OCI-LY3 (cell line): Measurements from ENCODE around the gene RAPSN.

Experiments used
- H2AFZ ChIP-seq: fragments of 200-600, 300-600 bp; shearing (Covaris generic); 2 replicates; pipeline ENCODE4 v1.6.0; 2014; ENCODE audit warnings: antibody characterized with exemption, low read depth, low read length
- H3K27ac ChIP-seq: fragments of 200-600, 300-600 bp; sonication (generic); 2 replicates; pipeline ENCODE4 v1.5.1; 2014; ENCODE audit warnings: mild to moderate bottlenecking, low read length, moderate library complexity, mixed read lengths
- H3K27me3 ChIP-seq: fragments of 200-600, 300-600 bp; sonication (generic); 2 replicates; pipeline ENCODE4 v1.6.1; 2014; ENCODE audit warnings: low read depth, low read length, mixed read lengths
- H3K36me3 ChIP-seq: fragments of 200-600, 300-600 bp; sonication (generic); replicated peaks from 2 replicates; pipeline ENCODE3; 2014; ENCODE audit warnings: low read depth, low read length, mixed read lengths
- H3K4me1 ChIP-seq: fragments of 300-600, 200-600 bp; sonication (generic); 2 replicates; pipeline ENCODE4 v1.6.1; 2014; ENCODE audit warnings: low read length, mixed read lengths
- H3K4me2 ChIP-seq: fragments of 200-600, 300-600 bp; sonication (generic); 2 replicates; pipeline ENCODE4 v1.6.1; 2014; ENCODE audit warnings: low read length, mixed read lengths
- H3K4me3 ChIP-seq: fragments of 300-600, 200-600 bp; sonication (generic); 2 replicates; pipeline ENCODE4 v1.5.1; 2014; ENCODE audit warnings: antibody characterized with exemption, mild to moderate bottlenecking, low read length, moderate library complexity
- H3K79me2 ChIP-seq: fragments of 300-600, 200-600 bp; shearing (Covaris generic); 2 replicates; pipeline ENCODE4 v1.6.1; 2014; ENCODE audit warnings: mild to moderate bottlenecking, low read length, mixed read lengths
- H3K9ac ChIP-seq: fragments of 300-600, 200-600 bp; shearing (Covaris generic); 2 replicates; pipeline ENCODE4 v1.6.0; 2014; ENCODE audit warnings: mild to moderate bottlenecking, low read length, moderate library complexity
- H3K9me3 ChIP-seq: fragments of 200-600, 300-600 bp; shearing (Covaris generic); 2 replicates; pipeline ENCODE4 v1.6.1; 2014; ENCODE audit warnings: low read length, mixed read lengths; ENCODE audit not compliant: insufficient read depth
- H4K20me1 ChIP-seq: fragments of 200-600, 300-600 bp; sonication (generic); 2 replicates; pipeline ENCODE4 v1.6.1; 2016; ENCODE audit warnings: low read length, mixed read lengths; ENCODE audit not compliant: insufficient read depth
- CTCF ChIP-seq: fragments of 200-600, 300-600 bp; sonication (generic); IDR thresholded peaks from 2 replicates; pipeline ENCODE4 v1.5.1; 2014; ENCODE audit warnings: antibody characterized with exemption, low read length, low read depth
- EZH2phosphoT487 ChIP-seq: fragments of 200-600 bp; shearing (Covaris generic); IDR thresholded peaks from 2 replicates; pipeline ENCODE4 v1.6.1; 2018; ENCODE audit warnings: antibody characterized with exemption, mixed run types, low read depth

RAPSN gene

DNA sequence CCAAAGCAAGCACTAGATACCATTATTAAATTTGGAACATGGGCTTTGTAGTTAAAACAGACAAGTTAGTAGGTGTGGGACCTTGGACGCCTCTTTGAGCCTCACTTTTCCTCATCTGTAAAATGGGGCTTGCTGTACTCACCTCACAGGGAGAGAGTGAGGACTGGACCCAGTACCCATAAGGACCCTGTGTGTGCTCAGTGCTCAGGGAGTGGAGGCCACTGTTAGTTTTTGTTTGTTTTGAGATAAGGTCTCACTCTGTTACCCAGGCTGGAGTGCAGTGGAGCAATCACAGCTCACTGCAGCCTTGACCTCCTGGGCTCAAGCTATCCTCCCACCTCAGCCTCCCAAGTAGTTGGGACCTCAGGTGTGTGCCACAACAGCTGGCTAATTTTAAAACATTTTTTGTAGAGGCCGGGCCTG is 8.9 kb downstream of the RAPSN start:
- no peak overlapping the region for H3K9ac ChIP-seq
- no peaks in the 10 kb centered on the region for H3K79me2 ChIP-seq
- no peaks in the 10 kb centered on the region for H3K27me3 ChIP-seq
- no peaks in the 10 kb centered on the region for H3K9me3 ChIP-seq
- H3K36me3 ChIP-seq, result no peaks in the 10 kb centered on the region
- H3K4me1 ChIP-seq, result no peaks in the 10 kb centered on the region
- TF ChIP-seq EZH2phosphoT487 (no peak), CTCF (no peak)
- no peak overlapping the region for H3K4me2 ChIP-seq
- H2AFZ ChIP-seq, result no peak overlapping the region
- no peak overlapping the region for H3K4me3 ChIP-seq
- H3K27ac ChIP-seq, result no peak overlapping the region
- H4K20me1 ChIP-seq, result no peaks in the 10 kb centered on the region

- no peak overlapping the region for H2AFZ ChIP-seq
- no peak overlapping the region for H3K4me2 ChIP-seq
- no peaks in the 10 kb centered on the region for H3K27me3 ChIP-seq
- no peaks in the 10 kb centered on the region for H3K79me2 ChIP-seq
- no peak overlapping the region for H3K9ac ChIP-seq
- TF ChIP-seq CTCF, result no peak
- no peak for TF ChIP-seq EZH2phosphoT487
- no peaks in the 10 kb centered on the region for H3K4me1 ChIP-seq
- H3K27ac ChIP-seq, result no peak overlapping the region
- no peak overlapping the region for H3K4me3 ChIP-seq
- H3K9me3 ChIP-seq, result no peaks in the 10 kb centered on the region
- H4K20me1 ChIP-seq, result no peaks in the 10 kb centered on the region
- no peaks in the 10 kb centered on the region for H3K36me3 ChIP-seq
Observed at GRCh38 chr11:47438721-47439120, 10.2 kb downstream of the RAPSN start.

GRCh38 chr11:47437746-47438418 is 11.1 kb downstream of the RAPSN start:
- Histone ChIP-seq H3K9ac (no peak overlapping the region), H4K20me1 (no peaks in the 10 kb centered on the region), H2AFZ (no peak overlapping the region), H3K4me3 (no peak overlapping the region), H3K27ac (no peak overlapping the region), H3K4me2 (no peak overlapping the region), H3K36me3 (no peaks in the 10 kb centered on the region), H3K4me1 (no peaks in the 10 kb centered on the region), H3K9me3 (no peaks in the 10 kb centered on the region), H3K79me2 (no peaks in the 10 kb centered on the region), H3K27me3 (no peaks in the 10 kb centered on the region)
- TF ChIP-seq EZH2phosphoT487 (no peak), CTCF (no peak)

- no peak overlapping the region for H3K4me2 ChIP-seq
- H3K9ac ChIP-seq, result no peak overlapping the region
- H3K36me3 ChIP-seq, result no peaks in the 10 kb centered on the region
- no peaks in the 10 kb centered on the region for H3K27me3 ChIP-seq
- no peaks in the 10 kb centered on the region for H3K4me1 ChIP-seq
- no peaks in the 10 kb centered on the region for H4K20me1 ChIP-seq
- no peaks in the 10 kb centered on the region for H3K9me3 ChIP-seq
- H3K4me3 ChIP-seq, result no peak overlapping the region
- no peak overlapping the region for H2AFZ ChIP-seq
- no peak overlapping the region for H3K27ac ChIP-seq
- no peaks in the 10 kb centered on the region for H3K79me2 ChIP-seq
- no peak for TF ChIP-seq CTCF
- no peak for TF ChIP-seq EZH2phosphoT487
Observed at GRCh38 chr11:47437218-47437745, 11.7 kb downstream of the RAPSN start.
